Muscle of arm (tissue), 12 donors: ENCODE measurements around the gene RAB4B. TPM values are rescaled to one million over a fixed set of nuclear protein-coding genes. Genes with fewer than 3 reads are reported as not detected.
"Not testable (repeated sequence)": the region's sequence is repeated elsewhere in the genome, so short reads cannot be mapped to it uniquely, and the experiment has no call there.

Experiments
- DNase-seq: peaks from one replicate; pipeline ENCODE4 v3.0.0-alpha.2; 2013
- polyA plus RNA-seq, 12 donors: library from polyadenylated mRNA; unstranded; fragments of 120-200 nt; gene quantifications; one replicate each; pipeline ENCODE4 v1.2.1, GENCODE V29; 2013; ENCODE audit not compliant: insufficient read length in 12 of 12

The RAB4B gene
- polyA plus RNA-seq, 12 donors, result 6.3 to 10.5 (median 8.3) TPM; not detected in 2

DNA sequence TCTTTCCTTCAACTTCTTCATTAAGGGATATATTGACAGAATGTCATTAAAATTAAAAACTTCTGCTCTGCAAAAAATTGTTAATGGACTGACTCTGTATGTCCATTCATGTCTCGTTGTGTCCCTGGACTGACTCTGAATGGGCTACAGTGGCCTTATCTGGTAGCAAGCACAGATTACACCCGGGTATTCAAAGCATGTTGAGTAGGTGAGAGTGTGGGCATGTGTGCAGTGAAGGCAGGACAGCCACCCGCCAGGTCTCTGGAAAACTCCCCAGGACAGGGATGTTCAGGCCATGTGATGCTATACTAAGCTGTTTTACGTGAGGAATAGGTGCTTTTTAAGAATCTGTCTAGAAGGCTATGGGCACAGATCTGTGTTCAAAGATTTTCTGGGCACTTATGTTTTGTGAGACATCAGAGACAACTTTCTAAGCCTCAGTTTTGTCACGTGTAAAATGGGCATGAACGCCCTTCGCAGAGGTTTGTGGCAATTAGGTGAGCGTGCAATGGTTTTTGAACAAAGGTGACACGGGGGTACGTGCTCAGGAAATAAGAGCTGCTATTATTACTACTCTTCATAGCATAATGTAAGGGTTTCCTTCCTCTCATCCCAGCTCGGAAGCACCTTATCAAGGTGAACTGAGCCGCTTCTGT lies 65.1 kb downstream of the RAB4B start:
- DNase-seq, result not testable (repeated sequence)

DNA sequence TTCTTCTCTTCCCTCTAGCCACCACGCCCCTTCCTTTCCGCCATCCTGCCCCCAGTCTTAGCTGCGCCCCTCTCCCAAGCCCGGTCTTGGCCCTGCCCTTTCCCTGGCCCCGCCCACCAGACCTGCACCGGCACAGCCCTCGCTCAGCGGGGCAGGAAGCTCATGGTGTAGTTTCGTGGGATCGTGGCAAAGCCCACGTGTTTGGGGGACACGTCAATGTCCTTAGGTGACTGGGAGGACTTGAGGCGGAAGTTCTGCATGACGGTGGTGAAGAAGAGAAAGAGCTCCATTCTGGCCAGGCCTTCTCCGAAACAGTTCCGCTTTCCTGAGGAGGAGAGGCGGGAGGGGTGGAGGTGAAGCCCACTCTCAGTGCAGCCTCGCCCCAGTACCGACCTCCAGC lies 65.6 kb downstream of the RAB4B start:
- not testable (repeated sequence) for DNase-seq

Other genes starting within 250 kb of the RAB4B start
- 100 to 1,000 TPM in 1 of 12 donors, 10 to 100 TPM in 10, not detected in 1; 12.8 to 160 (median 19.1) TPM for gene SHKBP1, start 201.4 kb upstream of the RAB4B start, polyA plus RNA-seq
- 100 to 1,000 TPM in 11 of 12 donors, not detected in 1; 146 to 328 (median 194) TPM for gene LTBP4, start 176.9 kb upstream of the RAB4B start, polyA plus RNA-seq
- 100 to 1,000 TPM in 1 of 12 donors, 10 to 100 TPM in 11; 19.9 to 119 (median 26.9) TPM for gene NUMBL, start 87.6 kb upstream of the RAB4B start, polyA plus RNA-seq
- gene COQ8B, start 61.4 kb upstream of the RAB4B start, polyA plus RNA-seq, result 10 to 100 TPM in 11 of 12 donors, not detected in 1; 14.4 to 33.9 (median 18.4) TPM
- 10 to 100 TPM in 4 of 12 donors, 1 to 10 TPM in 7, not detected in 1; 7.6 to 12.2 (median 9.3) TPM for gene ITPKC, start 61.1 kb upstream of the RAB4B start, polyA plus RNA-seq
- gene ACTMAP, start 27.8 kb upstream of the RAB4B start, polyA plus RNA-seq, result 10 to 100 TPM in 4 of 12 donors, 1 to 10 TPM in 7, not detected in 1; 6.3 to 12.1 (median 8.6) TPM
- gene SNRPA, start 27.0 kb upstream of the RAB4B start, polyA plus RNA-seq, result 100 to 1,000 TPM in 1 of 12 donors, 10 to 100 TPM in 10, not detected in 1; 50.0 to 117 (median 66.6) TPM
- gene MIA, start 2.7 kb upstream of the RAB4B start, polyA plus RNA-seq, result 1 to 10 TPM in 9 of 12 donors, not detected in 3; 1.2 to 3.3 (median 1.6) TPM
- gene EGLN2, start 20.9 kb downstream of the RAB4B start, polyA plus RNA-seq, result 10 to 100 TPM in 11 of 12 donors, not detected in 1; 28.2 to 82.8 (median 41.5) TPM
- under 1 TPM in 3 of 12 donors, not detected in 9; 0.18 to 0.47 (median 0.21) TPM for gene CYP2A6, start 72.2 kb downstream of the RAB4B start, polyA plus RNA-seq
- gene CYP2A7, start 104.0 kb downstream of the RAB4B start, polyA plus RNA-seq, result under 1 TPM in 4 of 12 donors, not detected in 8; 0.15 to 0.39 (median 0.25) TPM
- under 1 TPM in 2 of 12 donors, not detected in 10; 0.09 TPM for gene CYP2B6, start 213.0 kb downstream of the RAB4B start, polyA plus RNA-seq